Upper lobe of right lung (tissue), 1 donor: ENCODE results near the gene AGPAT4. TPM values are rescaled to one million over a fixed set of nuclear protein-coding genes. Genes with fewer than 3 reads are reported as not detected.

ENCODE experiments used
- ATAC-seq: fragments of 200-7000 bp; cut with Tn5 transposase; one replicate; pipeline ENCODE4 v1.9.1; 2020; ENCODE audit warnings: mild to moderate bottlenecking, moderate library complexity
- DNase-seq: peaks from one replicate; pipeline ENCODE4 v3.0.0-alpha.2; 2020
- H3K27ac ChIP-seq: fragments of 200-600 bp; one replicate; pipeline ENCODE4 v1.8.0; 2022
- H3K27me3 ChIP-seq: fragments of 200-600 bp; one replicate; pipeline ENCODE4 v1.8.0; 2022; ENCODE audit warnings: mild to moderate bottlenecking
- H3K36me3 ChIP-seq: fragments of 200-600 bp; one replicate; pipeline ENCODE4 v1.8.0; 2022
- H3K4me1 ChIP-seq: fragments of 200-600 bp; one replicate; pipeline ENCODE4 v1.8.0; 2022
- H3K4me3 ChIP-seq: fragments of 200-600 bp; one replicate; pipeline ENCODE4 v1.8.0; 2022; ENCODE audit warnings: mild to moderate bottlenecking
- H3K9me3 ChIP-seq: fragments of 200-600 bp; one replicate; pipeline ENCODE4 v1.8.0; 2022
- intact Hi-C: fragments of 100-400 bp; cut with DNase I; formaldehyde crosslinking; loops from one replicate; pipeline ENCODE4 v1.11.0; 2022
- total RNA-seq: library from RNA; stranded (reverse); fragmentation: NEBNext Ultra II Directional; extraction: Animal tissue kit (Norgen Biotek cat#: 25700); gene quantifications from one replicate; pipeline ENCODE4 v1.2.1, GENCODE V29; 2021
- TF ChIP-seq, protein P1 (sequence below): fragments of 200-600 bp; IDR thresholded peaks from one replicate; pipeline ENCODE4 v1.8.0; 2022; ENCODE audit warnings: antibody characterized with exemption
- donor health status: DM: no; HTN: yes; CAD: no; lungs with severe emphysema.

Gene AGPAT4
- total RNA-seq, 1 donor from 2014 or later, result 16.6 TPM

- Histone ChIP-seq H3K4me1 (peaks cover 2% of the 10 kb centered on the region), H3K9me3 (no peaks in the 10 kb centered on the region), H3K36me3 (no peaks in the 10 kb centered on the region), H3K4me3 (no peak overlapping the region), H3K27ac (no peak overlapping the region), H3K27me3 (no peaks in the 10 kb centered on the region)
- DNase-seq, result no peak
- no peak for ATAC-seq
- intact Hi-C loops, result no loop called here
- TF ChIP-seq, protein P1, sequence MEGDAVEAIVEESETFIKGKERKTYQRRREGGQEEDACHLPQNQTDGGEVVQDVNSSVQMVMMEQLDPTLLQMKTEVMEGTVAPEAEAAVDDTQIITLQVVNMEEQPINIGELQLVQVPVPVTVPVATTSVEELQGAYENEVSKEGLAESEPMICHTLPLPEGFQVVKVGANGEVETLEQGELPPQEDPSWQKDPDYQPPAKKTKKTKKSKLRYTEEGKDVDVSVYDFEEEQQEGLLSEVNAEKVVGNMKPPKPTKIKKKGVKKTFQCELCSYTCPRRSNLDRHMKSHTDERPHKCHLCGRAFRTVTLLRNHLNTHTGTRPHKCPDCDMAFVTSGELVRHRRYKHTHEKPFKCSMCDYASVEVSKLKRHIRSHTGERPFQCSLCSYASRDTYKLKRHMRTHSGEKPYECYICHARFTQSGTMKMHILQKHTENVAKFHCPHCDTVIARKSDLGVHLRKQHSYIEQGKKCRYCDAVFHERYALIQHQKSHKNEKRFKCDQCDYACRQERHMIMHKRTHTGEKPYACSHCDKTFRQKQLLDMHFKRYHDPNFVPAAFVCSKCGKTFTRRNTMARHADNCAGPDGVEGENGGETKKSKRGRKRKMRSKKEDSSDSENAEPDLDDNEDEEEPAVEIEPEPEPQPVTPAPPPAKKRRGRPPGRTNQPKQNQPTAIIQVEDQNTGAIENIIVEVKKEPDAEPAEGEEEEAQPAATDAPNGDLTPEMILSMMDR, result no peak
These were observed 68.8 kb downstream of the AGPAT4 start for GRCh38 chr6:161204866-161205557.

DNA sequence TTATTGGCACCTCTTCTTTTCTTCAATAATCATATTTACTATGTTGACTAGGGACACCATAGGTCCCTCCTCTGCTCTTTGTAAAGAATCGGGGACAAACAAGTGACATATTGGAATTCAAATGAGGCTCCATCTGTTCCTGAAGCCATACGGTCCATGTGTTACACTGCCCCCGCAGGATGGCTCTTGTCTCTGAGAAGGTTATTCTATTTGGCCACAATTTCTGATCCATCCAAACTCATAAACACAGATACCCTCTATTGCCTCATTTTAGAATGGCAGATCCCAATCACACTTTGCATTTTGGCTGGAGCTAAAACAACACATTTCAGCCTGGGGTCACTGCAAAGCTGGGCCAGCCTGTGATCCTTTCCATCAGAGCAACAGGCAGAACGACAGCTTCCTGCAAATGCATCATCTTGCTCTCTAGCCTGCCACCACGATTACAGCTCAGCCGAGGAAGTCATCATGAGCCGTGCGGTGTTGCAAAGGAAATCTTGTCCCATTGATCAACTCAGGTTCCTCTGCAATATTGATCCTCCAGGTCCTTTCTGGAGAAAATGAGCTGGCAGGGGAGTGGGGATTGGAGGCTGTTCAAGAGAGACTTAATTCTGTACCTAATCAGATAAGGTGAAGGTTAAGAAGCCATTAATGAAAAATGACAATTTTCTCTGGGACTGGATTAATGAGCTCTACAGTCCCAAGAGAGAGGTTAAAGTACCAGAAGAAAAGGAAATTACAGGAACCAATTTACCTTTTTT lies 73.1 kb downstream of the AGPAT4 start:
- TF ChIP-seq, protein P1, result no peak
- H3K9me3 ChIP-seq, result no peaks in the 10 kb centered on the region
- peaks cover 2% of the 10 kb centered on the region for H3K4me1 ChIP-seq
- DNase-seq (no peak), ATAC-seq (no peak)
- no peak overlapping the region for H3K27ac ChIP-seq
- no peaks in the 10 kb centered on the region for H3K27me3 ChIP-seq
- intact Hi-C loops, result no loop called here
- H3K4me3 ChIP-seq, result no peak overlapping the region
- H3K36me3 ChIP-seq, result no peaks in the 10 kb centered on the region

- Histone ChIP-seq H3K27ac (no peak overlapping the region), H3K9me3 (no peaks in the 10 kb centered on the region), H3K4me1 (peaks cover 2% of the 10 kb centered on the region), H3K27me3 (no peaks in the 10 kb centered on the region), H3K36me3 (no peaks in the 10 kb centered on the region), H3K4me3 (no peak overlapping the region)
- intact Hi-C loops, result no loop called here
- TF ChIP-seq, protein P1, result no peak
- no peak for DNase-seq
- ATAC-seq, result peak; percentile 71
These were observed 74.0 kb downstream of the AGPAT4 start for GRCh38 chr6:161199850-161200249.

DNA sequence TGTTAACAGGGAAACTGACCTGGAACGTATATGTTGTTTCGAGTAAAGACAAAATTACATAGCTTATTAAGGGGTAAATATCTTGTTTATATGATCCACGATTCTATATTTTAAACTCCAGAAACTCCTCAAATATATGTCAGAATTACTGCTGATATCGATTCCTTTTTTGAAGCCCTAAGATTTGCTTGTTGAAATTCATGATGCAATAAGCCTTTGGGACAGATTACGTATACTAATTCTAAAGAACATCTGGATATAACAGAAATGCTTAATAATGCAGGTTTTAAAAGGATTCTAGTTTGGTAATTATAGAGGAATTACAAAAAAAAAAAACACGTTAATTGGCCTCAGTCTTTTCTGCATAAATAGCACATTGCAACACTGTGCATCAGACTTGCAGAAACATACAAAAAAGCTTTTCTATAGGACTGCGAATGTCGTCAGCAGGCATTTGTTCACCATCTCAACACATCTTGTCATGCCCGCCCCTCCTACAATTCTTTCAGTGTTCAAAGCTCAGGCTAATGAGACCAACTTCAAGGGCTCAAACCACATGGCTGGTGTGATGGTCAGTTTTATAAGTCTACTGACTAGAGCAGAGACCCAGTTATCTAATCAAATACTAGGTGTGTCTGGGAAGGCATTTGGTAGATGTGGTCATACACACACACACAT lies 74.9 kb downstream of the AGPAT4 start:
- H3K4me1 ChIP-seq, result peaks cover 2% of the 10 kb centered on the region
- H3K9me3 ChIP-seq, result no peaks in the 10 kb centered on the region
- H3K27me3 ChIP-seq, result no peaks in the 10 kb centered on the region
- no peak for DNase-seq
- H3K36me3 ChIP-seq, result no peaks in the 10 kb centered on the region
- ATAC-seq, result no peak
- intact Hi-C loops, result no loop called here
- TF ChIP-seq, protein P1, result no peak
- H3K27ac ChIP-seq, result no peak overlapping the region
- H3K4me3 ChIP-seq, result no peak overlapping the region

GRCh38 chr6:161198176-161198575 lies 75.7 kb downstream of the AGPAT4 start:
- Histone ChIP-seq H3K9me3 (no peaks in the 10 kb centered on the region), H3K36me3 (no peaks in the 10 kb centered on the region), H3K27ac (no peak overlapping the region), H3K4me1 (peaks cover 2% of the 10 kb centered on the region), H3K27me3 (no peaks in the 10 kb centered on the region), H3K4me3 (no peak overlapping the region)
- intact Hi-C loops, result no loop called here
- TF ChIP-seq, protein P1, result no peak
- ATAC-seq (no peak), DNase-seq (no peak)
